SK-N-MC (cell line): ENCODE data around the gene UBE2V1.

Experiments
- EZH2 ChIP-seq: fragments of 200-600 bp; sonication (generic); IDR thresholded peaks from one replicate; pipeline ENCODE4 v1.6.1; 2017; ENCODE audit warnings: antibody characterized with exemption
- FOXP2 ChIP-seq: optimal IDR thresholded peaks from 2 replicates; pipeline ENCODE3; 2011; ENCODE audit warnings: mild to moderate bottlenecking, moderate library complexity; ENCODE audit not compliant: insufficient read depth; ENCODE audit errors: extremely low read length, control extremely low read depth
- POLR2AphosphoS5 ChIP-seq: IDR thresholded peaks from 2 replicates; pipeline ENCODE4 v1.6.1; 2012; ENCODE audit warnings: mild to moderate bottlenecking, low read depth, low read length, borderline replicate concordance

GRCh38 chr20:50128520-50128905, 15.6 kb upstream of the UBE2V1 start:
- TF ChIP-seq POLR2AphosphoS5 (no peak), EZH2 (no peak), FOXP2 (no peak)
